K562 (cell line): ENCODE data around the gene OLFML3. TPM values are rescaled to one million over a fixed set of nuclear protein-coding genes. Genes with fewer than 3 reads are reported as not detected.

Source experiments
- ATAC-seq: fragments of 200-7000 bp; cut with Tn5 transposase; 3 replicates; pipeline ENCODE4 v1.9.1; 2020; ENCODE audit warnings: moderate library complexity
- BruUV-seq: library from RNA; stranded (reverse); fragments of 400-500 nt; replicated peaks from 2 replicates; lab custom pipeline; 2021; lab: Mats Ljungman, UMichigan
- CTCF ChIA-PET: fragments of 300-600 bp; formaldehyde crosslinking; extraction: SDS; loops from one replicate; lab custom pipeline; 2021; ENCODE audit warnings: low intra/inter-chr PET ratio; lab: Yijun Ruan, JAX
- POLR2A ChIA-PET: fragments of 300-600, 350-650 bp; sonication (Branson Sonifier 250); formaldehyde crosslinking; extraction: SDS; loops from one replicate; lab custom pipeline; 2021; ENCODE audit warnings: antibody characterized with exemption, inconsistent platforms; lab: Yijun Ruan, JAX
- DNase-seq, 4 experiments: peaks; one replicate each; pipeline versions ENCODE4 v3.0.0 to v3.0.0-alpha.2; 2011 to 2018; ENCODE audit warnings: low spot score in 3 of 4, mixed read lengths in 3 of 4; ENCODE audit errors: extremely low read depth in 1 of 4
- FAIRE-seq: peaks from 2 replicates; lab custom pipeline; 2011; peaks lifted over from hg19 to GRCh38; lab: Jason Lieb, UNC
- H2AFZ ChIP-seq: 2 replicates; pipeline ENCODE4 v1.6.0; 2011; ENCODE audit warnings: low read depth, low read length, control low read depth, inconsistent platforms
- H3K27ac ChIP-seq: fragments of 200-600 bp; 3 replicates; pipeline ENCODE4 v1.8.0; 2011; ENCODE audit warnings: low read depth, mild to moderate bottlenecking, control low read depth, inconsistent platforms, low read length, moderate library complexity, mixed read lengths; ENCODE audit errors: extremely low read depth
- H3K27me3 ChIP-seq, 2 experiments: fragments of 300-600 bp in 1 of 2; 2 replicates in 1 of 2; 3 replicates in 1 of 2; pipeline versions ENCODE4 v1.6.0 to v1.8.0; 2011; ENCODE audit warnings: inconsistent platforms in 2 of 2, low read length in 2 of 2, mild to moderate bottlenecking in 1 of 2, mixed read lengths in 1 of 2, moderate library complexity in 1 of 2; ENCODE audit not compliant: control insufficient read depth in 2 of 2, insufficient read depth in 2 of 2
- H3K36me3 ChIP-seq: fragments of 300-600 bp; 3 replicates; pipeline ENCODE4 v1.8.0; 2011; ENCODE audit warnings: mild to moderate bottlenecking, low read length, inconsistent platforms; ENCODE audit not compliant: control insufficient read depth, insufficient read depth
- H3K4me1 ChIP-seq, 2 experiments: fragments of 200-600 bp in 1 of 2; replicated peaks in 1 of 2; 2 replicates in 1 of 2; 3 replicates in 1 of 2; pipeline versions ENCODE4 v1.5.1 to v1.8.0; 2011; ENCODE audit warnings: inconsistent platforms in 2 of 2, low read length in 2 of 2, mild to moderate bottlenecking in 1 of 2, mixed read lengths in 1 of 2, moderate library complexity in 1 of 2; ENCODE audit not compliant: control insufficient read depth in 2 of 2, insufficient read depth in 2 of 2
- H3K4me2 ChIP-seq: 2 replicates; pipeline ENCODE4 v1.6.1; 2011; ENCODE audit warnings: low read length, control low read depth, inconsistent platforms, mixed read lengths; ENCODE audit not compliant: insufficient read depth
- H3K4me3 ChIP-seq: fragments of 200-600 bp; sonication (generic), shearing (Covaris generic); 2 replicates; pipeline ENCODE4 v1.5.1; 2016; ENCODE audit warnings: control low read depth, inconsistent platforms
- H3K79me2 ChIP-seq: fragments of 200-600 bp; 3 replicates; pipeline ENCODE4 v1.8.0; 2011; ENCODE audit warnings: low read length, inconsistent platforms; ENCODE audit not compliant: control insufficient read depth, insufficient read depth
- H3K9ac ChIP-seq, 2 experiments: 2 replicates each; pipeline versions ENCODE4 v1.6.0 to v1.6.1; 2011; ENCODE audit warnings: low read depth in 2 of 2, low read length in 2 of 2, control low read depth in 1 of 2, inconsistent platforms in 1 of 2, mild to moderate bottlenecking in 1 of 2, mixed read lengths in 1 of 2; ENCODE audit not compliant: insufficient read depth in 1 of 2
- H3K9me1 ChIP-seq: one replicate; pipeline ENCODE4 v1.6.0; 2011; ENCODE audit warnings: inconsistent platforms, mild to moderate bottlenecking, low read length, moderate library complexity; ENCODE audit not compliant: control insufficient read depth, insufficient read depth
- H3K9me3 ChIP-seq: replicated peaks from 2 replicates; pipeline ENCODE4 v1.5.1; 2011; ENCODE audit warnings: low read depth, low read length, inconsistent platforms; ENCODE audit not compliant: control insufficient read depth, insufficient read depth
- H4K20me1 ChIP-seq: replicated peaks from 2 replicates; pipeline ENCODE4 v1.6.1; 2011; ENCODE audit warnings: low read length, inconsistent platforms, mixed read lengths; ENCODE audit not compliant: control insufficient read depth, insufficient read depth
- HDAC1 ChIP-seq, 2 experiments: fragments of 450-650 bp; IDR thresholded peaks; 2 replicates each; pipeline ENCODE4 v1.6.1; 2016 to 2017; ENCODE audit warnings: inconsistent platforms in 1 of 2, mild to moderate bottlenecking in 1 of 2, moderate library complexity in 1 of 2
- LARP7 ChIP-seq: fragments of 450-650 bp; IDR thresholded peaks from 2 replicates; pipeline ENCODE4 v1.6.1; 2016
- NCOA1 ChIP-seq: fragments of 450-650 bp; IDR thresholded peaks from 2 replicates; pipeline ENCODE4 v1.6.1; 2016; ENCODE audit warnings: low read depth
- RREB1 ChIP-seq: fragments of 250-450 bp; sonication (Bioruptor Pico); IDR thresholded peaks from 2 replicates; pipeline ENCODE4 v1.4.0; 2020
- SAFB2 ChIP-seq: fragments of 200-400 bp; formaldehyde crosslinking; IDR thresholded peaks from 2 replicates; pipeline ENCODE4 v1.6.1; 2018; ENCODE audit warnings: borderline replicate concordance, low read length, low read depth, moderate library complexity; ENCODE audit not compliant: severe bottlenecking
- WGBS: fragments of 100-300 bp; shearing (Covaris generic); methylation state at CpG from one replicate; pipeline ENCODE4 v1.1.6; 2016; ENCODE audit warnings: low coverage, mixed read lengths; ENCODE audit not compliant: insufficient coverage; ENCODE audit errors: missing lambda C conversion rate; 5-methylcytosine and 5-hydroxymethylcytosine counted together
- in situ Hi-C: fragments of 300-500 bp; cut with MboI; formaldehyde crosslinking; loops from 4 replicates; pipeline ENCODE4 v1.15.0; 2018; ENCODE audit warnings: inconsistent platforms, mixed read lengths
- intact Hi-C: fragments of 100-400 bp; cut with micrococcal nuclease; formaldehyde crosslinking; loops from 2 replicates; pipeline ENCODE4 v1.14.2; 2022
- polyA plus RNA-seq, 8 experiments: library from polyadenylated mRNA; depleted of rRNA in 4 of 8; stranded (reverse) in 5 of 8; unstranded in 3 of 8; fragments of >200 nt; fragmentation: Nextera tagmentation in 2 of 8; fragmentation: Illumina TruSeq in 1 of 8; extraction: Ambion mirVana in 2 of 8; extraction: Trizol in 1 of 8; gene quantifications; 2 replicates each; pipeline versions ENCODE4 v1.2.1 to v1.2.3, GENCODE V29; 2011 to 2014; ENCODE audit warnings: inconsistent platforms in 1 of 8, missing spikeins in 1 of 8
- total RNA-seq, 7 experiments: library from RNA; depleted of rRNA in 6 of 7; stranded (reverse); fragments of >200 nt in 6 of 7; fragmentation: Illumina TruSeq in 2 of 7; extraction: Trizol in 2 of 7; gene quantifications; 2 replicates each; pipeline versions ENCODE4 v1.2.1 to v1.2.3, GENCODE V29; 2011 to 2021; ENCODE audit warnings: low replicate concordance in 1 of 7

The OLFML3 gene
- total and polyA plus RNA-seq, 9 of the 15 experiments (the other 6 are each of a cell fraction or from before 2014, with no cell fraction given): 0.07 to 0.13 (median 0.07) TPM; not detected in 6

DNA sequence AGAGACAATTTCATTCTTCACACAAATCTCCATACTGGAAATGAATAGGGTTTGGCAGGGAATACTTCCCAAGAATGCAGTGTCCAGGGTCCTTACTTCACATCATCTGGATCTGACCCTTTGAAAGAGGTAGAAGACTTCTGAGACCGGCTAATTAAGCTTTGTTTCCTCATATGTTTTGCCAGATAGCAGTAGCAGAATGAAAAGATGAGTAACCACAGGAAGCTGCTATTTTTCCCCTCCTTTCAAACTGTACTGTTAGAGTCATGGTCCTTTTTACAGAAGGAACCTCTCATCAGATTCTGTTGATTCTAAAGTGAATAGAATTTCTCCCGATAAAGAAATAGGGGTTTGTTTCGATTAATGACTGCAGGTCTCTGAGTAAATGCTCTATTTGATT, 1.4 kb upstream of the OLFML3 start:
- DNase-seq: no peak
- Histone ChIP-seq H3K27me3 (peaks cover 10 to 31% of the 10 kb centered on the region in 2 experiments; a peak in 4 of 5 replicates), H3K9me3 (no peaks in the 10 kb centered on the region), H3K9me1 (no peaks in the 10 kb centered on the region), H3K4me2 (no peak overlapping the region), H3K4me1 (peaks cover 5% of the 10 kb centered on the region in 2 experiments; a peak in 2 of 5 replicates), H4K20me1 (0 out of 2 replicates have a peak, but pooled peaks cover 3% of the 10 kb centered on the region), H3K4me3 (no peak overlapping the region), H3K79me2 (no peaks in the 10 kb centered on the region), H3K36me3 (peaks cover 25% of the 10 kb centered on the region; the same call in 2 of the 3 replicates)
- in situ Hi-C loops: loop anchor here (25.0 kb wide), 1 partner anchor 1084 kb away; no protein-coding TSS in a partner anchor
- no TSS peak for BruUV-seq
- POLR2A ChIA-PET: interaction anchor here (0.6 kb wide), 1 partner anchor 19 kb away, joined by 3 read pairs; no protein-coding TSS in a partner anchor
- FAIRE-seq: no peak
- WGBS: 32% methylated on average over 3 of the region's 3 CpGs
- intact Hi-C loops: loop anchor here (1.0 to 10.0 kb wide), 6 partner anchors 127 to 1075 kb away; no protein-coding TSS in a partner anchor
- no peak for ATAC-seq
- TF ChIP-seq SAFB2 (no peak), RREB1 (CRISPR knock-in tag) (no peak), LARP7 (no peak), HDAC1 (IDR thresholded peaks at IDR 0.05) (no peak), NCOA1 (no peak)
- TF ChIP-seq, all 486 proteins: peak for 0
- Histone ChIP-seq H2AFZ (no peak overlapping the region), H3K27ac (no peak overlapping the region), H3K9ac (no peak overlapping the region)
- CTCF ChIA-PET: interaction anchor here (0.6 to 2.2 kb wide), 6 partner anchors 122 to 1074 kb away, joined by 3 to 17 read pairs (median 6); no protein-coding TSS in a partner anchor
